Astrocyte (in vitro differentiated cells and primary cell): Measurements from ENCODE around the gene TMEM25.

Source experiments
- CTCF ChIP-seq: IDR thresholded peaks from 2 replicates; pipeline ENCODE4 v1.5.1; 2011; ENCODE audit warnings: low read depth, mild to moderate bottlenecking, inconsistent platforms, low read length, moderate library complexity; ENCODE audit not compliant: insufficient read depth
- EZH2 ChIP-seq: IDR thresholded peaks from 2 replicates; pipeline ENCODE4 v1.6.1; 2012; ENCODE audit warnings: mild to moderate bottlenecking, low read length, inconsistent platforms; ENCODE audit not compliant: insufficient read depth

- no peak for TF ChIP-seq CTCF
- TF ChIP-seq EZH2, result no peak
Observed at GRCh38 chr11:118570787-118571186, 39.8 kb downstream of the TMEM25 start.
